Suprapubic skin (tissue), 4 donors: ENCODE data around the gene TYMP. TPM values are rescaled to one million over a fixed set of nuclear protein-coding genes. Genes with fewer than 3 reads are reported as not detected.

ENCODE experiments used
- DNase-seq, 2 donors: peaks; one replicate each; pipeline ENCODE4 v3.0.0-alpha.2; 2019; ENCODE audit warnings: low spot score in 2 of 2
- H3K27ac ChIP-seq: fragments of 200-600 bp; sonication (generic); one replicate; pipeline ENCODE4 v1.5.1; 2019
- H3K27me3 ChIP-seq: fragments of 200-600 bp; sonication (generic); one replicate; pipeline ENCODE4 v1.5.1; 2019
- H3K36me3 ChIP-seq: fragments of 200-600 bp; sonication (generic); one replicate; pipeline ENCODE4 v1.5.1; 2019
- H3K4me1 ChIP-seq: fragments of 200-600 bp; sonication (generic); one replicate; pipeline ENCODE4 v1.5.1; 2019
- H3K4me3 ChIP-seq: fragments of 200-600 bp; sonication (generic); one replicate; pipeline ENCODE4 v1.5.1; 2019; ENCODE audit warnings: mild to moderate bottlenecking
- H3K9me3 ChIP-seq: fragments of 200-600 bp; sonication (generic); one replicate; pipeline ENCODE4 v1.5.1; 2019
- CTCF ChIP-seq, 2 donors: fragments of 200-600 bp in 1 of 2; fragments of 450-650 bp in 1 of 2; sonication (generic) in 1 of 2; IDR thresholded peaks; one replicate each; pipeline ENCODE4 v1.5.1; 2016 to 2019; ENCODE audit warnings: antibody characterized with exemption in 2 of 2, mild to moderate bottlenecking in 1 of 2, moderate library complexity in 1 of 2
- EP300 ChIP-seq: sonication (generic); formaldehyde crosslinking; IDR thresholded peaks from one replicate; pipeline ENCODE4 v1.6.1; 2017; ENCODE audit warnings: antibody characterized with exemption
- POLR2A ChIP-seq, 2 donors: fragments of 450-650 bp; IDR thresholded peaks; one replicate each; pipeline ENCODE4 v1.6.1; 2017; ENCODE audit warnings: antibody characterized with exemption in 2 of 2, mild to moderate bottlenecking in 2 of 2, moderate library complexity in 2 of 2
- POLR2AphosphoS5 ChIP-seq, 3 donors: sonication (generic); formaldehyde crosslinking; IDR thresholded peaks; one replicate each; pipeline ENCODE4 v1.6.1; 2017; ENCODE audit warnings: antibody characterized with exemption in 3 of 3
- WGBS: methylation state at CpG from one replicate; pipeline ENCODE4 v1.1.5; 2018; 5-methylcytosine and 5-hydroxymethylcytosine counted together
- total RNA-seq, 4 donors: library from RNA; depleted of rRNA; stranded (reverse); fragments of >200 nt; gene quantifications; one replicate each; pipeline ENCODE4 v1.1.0, GENCODE V29; 2016

The TYMP gene, protein sequence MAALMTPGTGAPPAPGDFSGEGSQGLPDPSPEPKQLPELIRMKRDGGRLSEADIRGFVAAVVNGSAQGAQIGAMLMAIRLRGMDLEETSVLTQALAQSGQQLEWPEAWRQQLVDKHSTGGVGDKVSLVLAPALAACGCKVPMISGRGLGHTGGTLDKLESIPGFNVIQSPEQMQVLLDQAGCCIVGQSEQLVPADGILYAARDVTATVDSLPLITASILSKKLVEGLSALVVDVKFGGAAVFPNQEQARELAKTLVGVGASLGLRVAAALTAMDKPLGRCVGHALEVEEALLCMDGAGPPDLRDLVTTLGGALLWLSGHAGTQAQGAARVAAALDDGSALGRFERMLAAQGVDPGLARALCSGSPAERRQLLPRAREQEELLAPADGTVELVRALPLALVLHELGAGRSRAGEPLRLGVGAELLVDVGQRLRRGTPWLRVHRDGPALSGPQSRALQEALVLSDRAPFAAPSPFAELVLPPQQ
- 10 to 100 TPM; 23.6 to 46.9 (median 30.8) TPM for total RNA-seq

DNA sequence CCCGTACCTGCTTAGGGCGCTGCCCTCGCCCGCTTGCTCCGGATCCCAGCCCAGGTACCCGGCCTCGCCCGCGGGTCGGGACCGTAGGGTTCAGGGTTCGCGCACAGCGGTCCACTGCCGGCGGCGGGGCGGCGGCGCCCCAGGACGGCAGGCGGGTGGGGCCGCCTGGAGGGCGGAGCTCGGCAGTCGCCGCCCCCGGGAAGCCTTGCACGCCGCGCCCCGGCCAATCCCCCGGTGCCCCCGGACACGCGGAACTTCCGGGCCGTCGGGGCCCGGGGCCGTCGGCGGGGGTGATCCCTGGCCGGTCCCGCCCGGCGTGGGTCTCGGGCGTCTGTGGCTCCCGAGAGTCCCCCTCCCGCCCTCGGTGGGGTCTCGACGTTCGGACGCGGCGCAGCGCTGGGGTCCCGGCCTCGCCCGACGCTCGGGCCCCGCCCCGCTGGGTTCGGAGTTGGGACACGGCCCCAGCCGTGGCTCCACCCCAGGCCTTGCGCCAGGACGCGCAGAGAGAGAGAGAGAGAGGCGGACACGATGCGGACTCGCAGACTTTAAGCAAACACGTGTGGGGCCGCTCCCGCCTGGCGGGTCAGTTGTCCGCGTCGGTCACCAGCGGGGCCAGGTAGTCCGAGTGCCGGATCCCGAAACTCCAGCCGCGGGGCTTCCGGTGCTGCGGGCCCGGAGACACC is at the start of gene TYMP:
TSS of gene TYMP (minus strand) at position 116 of the 683 bp plus-strand sequence. CDS start 303 bp downstream, outside the sequence.
- TF ChIP-seq POLR2AphosphoS5 (IDR thresholded peaks at IDR 0.05) (peak in 2 of 3 donors; percentile 64 to 92), POLR2A (IDR thresholded peaks at IDR 0.05) (peak in 1 of 2 donors; percentile 40), CTCF (IDR thresholded peaks at IDR 0.05) (no peak), EP300 (no peak)
- H3K36me3 ChIP-seq: no peaks in the 10 kb centered on the region
- H3K9me3 ChIP-seq: no peaks in the 10 kb centered on the region
- H3K27me3 ChIP-seq: no peaks in the 10 kb centered on the region
- peak; percentile 94 for DNase-seq
- H3K27ac ChIP-seq: peak within 1 kb of the TSS; percentile 93
- WGBS: 0% methylated on average over 6 of the region's 92 CpGs
- peaks cover 77% of the 10 kb centered on the region for H3K4me1 ChIP-seq
- H3K4me3 ChIP-seq: peak within 1 kb of the TSS; percentile 81

DNA sequence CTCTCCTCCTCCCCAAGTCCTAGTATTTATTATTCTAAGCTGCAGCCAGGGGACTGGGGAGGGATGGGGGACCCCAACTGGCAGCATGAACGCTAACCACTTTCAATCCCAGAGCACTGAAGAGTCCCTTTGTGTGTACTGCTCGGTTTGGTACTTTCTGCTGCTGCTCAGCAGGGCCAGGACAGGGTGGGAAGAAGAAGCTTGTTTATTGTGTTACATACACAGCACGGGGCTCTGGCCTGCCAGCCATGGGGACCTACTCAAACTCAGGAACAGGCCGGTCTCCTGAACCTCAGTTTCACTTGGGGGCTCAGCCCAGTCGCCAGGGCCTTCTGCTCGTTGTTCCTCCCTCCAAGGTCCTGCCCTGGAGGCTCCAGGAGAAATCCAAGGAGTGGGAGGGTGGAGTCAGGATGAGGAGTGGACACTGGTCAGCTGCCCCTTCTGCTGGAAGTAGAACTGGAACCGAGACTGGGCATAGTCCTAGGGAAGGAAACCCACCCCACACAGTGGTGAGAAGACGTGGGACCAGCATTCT is 49.0 kb upstream of the TYMP start:
- peaks cover 34% of the 10 kb centered on the region for H3K4me1 ChIP-seq
- TF ChIP-seq POLR2A (IDR thresholded peaks at IDR 0.05) (no peak), EP300 (no peak)
- no peaks in the 10 kb centered on the region for H3K27me3 ChIP-seq
- WGBS: 65% methylated on average over 8 of the region's 8 CpGs
- H3K36me3 ChIP-seq: peaks cover 14% of the 10 kb centered on the region
- peak in 1 of 2 donors; percentile 53 for DNase-seq
- H3K27ac ChIP-seq: no peak overlapping the region
- no peaks in the 10 kb centered on the region for H3K9me3 ChIP-seq
- no peak overlapping the region for H3K4me3 ChIP-seq

GRCh38 chr22:50577987-50578775 is 48.4 kb upstream of the TYMP start, which contains the start of gene CPT1B:
Gene CPT1B, minus strand, starts transcription at chr22:50578427. Its CDS starts 512 bp downstream, at chr22:50577915.
- no peaks in the 10 kb centered on the region for H3K27me3 ChIP-seq
- TF ChIP-seq EP300 (no peak), POLR2AphosphoS5 (IDR thresholded peaks at IDR 0.05) (no peak), CTCF (IDR thresholded peaks at IDR 0.05) (no peak), POLR2A (IDR thresholded peaks at IDR 0.05) (no peak)
- WGBS: 34% methylated on average over 10 of the region's 63 CpGs
- H3K4me3 ChIP-seq: no peak within 1 kb of the TSS
- H3K9me3 ChIP-seq: no peaks in the 10 kb centered on the region
- no peak within 1 kb of the TSS for H3K27ac ChIP-seq
- peak in 1 of 2 donors; percentile 60 for DNase-seq
- H3K36me3 ChIP-seq: peaks cover 14% of the 10 kb centered on the region
- peaks cover 27% of the 10 kb centered on the region for H3K4me1 ChIP-seq

DNA sequence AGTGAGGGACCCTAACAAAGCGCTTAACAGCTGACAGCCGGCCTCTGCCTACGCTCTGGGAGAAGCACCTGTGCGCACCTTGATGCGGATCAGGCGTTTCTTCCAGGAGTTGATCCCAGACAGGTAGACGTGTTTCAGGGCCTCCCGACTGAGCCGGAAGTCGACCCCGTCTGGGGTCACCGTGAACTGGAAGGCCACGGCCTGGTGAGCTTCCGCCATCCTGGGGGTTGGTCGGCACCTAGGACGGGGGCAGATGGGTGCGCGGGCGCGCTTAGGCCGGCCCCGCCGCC is 47.8 kb upstream of the TYMP start:
- H3K36me3 ChIP-seq: peaks cover 14% of the 10 kb centered on the region

More for the DNA sequence above, 47.8 kb upstream of the TYMP start:
- no peaks in the 10 kb centered on the region for H3K27me3 ChIP-seq
- H3K4me3 ChIP-seq: no peak overlapping the region
- DNase-seq: peak in 1 of 2 donors; percentile 51
- H3K27ac ChIP-seq: no peak overlapping the region
- 72% methylated on average over 7 of the region's 23 CpGs for WGBS
- H3K9me3 ChIP-seq: no peaks in the 10 kb centered on the region
- TF ChIP-seq EP300: no peak
- TF ChIP-seq POLR2AphosphoS5 (IDR thresholded peaks at IDR 0.05): no peak
- no peak for TF ChIP-seq POLR2A (IDR thresholded peaks at IDR 0.05)
- no peak for TF ChIP-seq CTCF (IDR thresholded peaks at IDR 0.05)
- peaks cover 26% of the 10 kb centered on the region for H3K4me1 ChIP-seq
